ENCODE measurements around the gene FOXL2NB. TPM values are rescaled to one million over a fixed set of nuclear protein-coding genes. Genes with fewer than 3 reads are reported as not detected.
"Not testable (repeated sequence)": the region's sequence is repeated elsewhere in the genome, so short reads cannot be mapped to it uniquely, and the experiment has no call there.

FOXL2NB gene
- total RNA-seq, 2 donors from 2014 or later: not detected

- no peak overlapping the region for H3K4me3 Mint-ChIP-seq
- peaks cover 12% of the 10 kb centered on the region for H3K27me3 Mint-ChIP-seq
- H3K4me1 Mint-ChIP-seq: peaks cover 5% of the 10 kb centered on the region
- H3K9me3 Mint-ChIP-seq: no peaks in the 10 kb centered on the region
- no peak overlapping the region for H3K27ac Mint-ChIP-seq
- no peak for ATAC-seq (replicated peaks)
- H3K36me3 Mint-ChIP-seq (ENCODE audit: low read depth): no peaks in the 10 kb centered on the region
Observed at GRCh38 chr3:138916824-138917223, 30.2 kb upstream of the FOXL2NB start.

GRCh38 chr3:138919325-138919724 is 27.7 kb upstream of the FOXL2NB start:
- no peak for ATAC-seq (replicated peaks)
- peaks cover 5% of the 10 kb centered on the region for H3K4me1 Mint-ChIP-seq
- no peak overlapping the region for H3K27ac Mint-ChIP-seq
- no peaks in the 10 kb centered on the region for H3K36me3 Mint-ChIP-seq (ENCODE audit: low read depth)
- H3K27me3 Mint-ChIP-seq: peaks cover 12% of the 10 kb centered on the region
- H3K9me3 Mint-ChIP-seq: no peaks in the 10 kb centered on the region
- H3K4me3 Mint-ChIP-seq: no peak overlapping the region

- Mint-ChIP-seq H3K27ac (no peak overlapping the region), H3K9me3 (no peaks in the 10 kb centered on the region), H3K4me1 (no peaks in the 10 kb centered on the region), H3K27me3 (peaks cover 13% of the 10 kb centered on the region), H3K36me3 (ENCODE audit: low read depth) (no peaks in the 10 kb centered on the region), H3K4me3 (no peak overlapping the region)
- ATAC-seq (replicated peaks): no peak
Observed at GRCh38 chr3:138921316-138922292, 25.4 kb upstream of the FOXL2NB start.

GRCh38 chr3:138922400-138922799 is 24.6 kb upstream of the FOXL2NB start:
- H3K4me3 Mint-ChIP-seq; H3K4me1 Mint-ChIP-seq; H3K27ac Mint-ChIP-seq; H3K9me3 Mint-ChIP-seq; H3K36me3 Mint-ChIP-seq (ENCODE audit: low read depth); ATAC-seq (replicated peaks): not testable (repeated sequence)
- peaks cover 13% of the 10 kb centered on the region for H3K27me3 Mint-ChIP-seq

- Mint-ChIP-seq H3K27me3 (peaks cover 10% of the 10 kb centered on the region), H3K4me1 (no peaks in the 10 kb centered on the region), H3K4me3 (no peak overlapping the region), H3K9me3 (no peaks in the 10 kb centered on the region), H3K36me3 (ENCODE audit: low read depth) (no peaks in the 10 kb centered on the region), H3K27ac (no peak overlapping the region)
- peak; percentile 86 for ATAC-seq (replicated peaks)
Observed at GRCh38 chr3:138923531-138923994, 23.5 kb upstream of the FOXL2NB start.

GRCh38 chr3:138928727-138929372 is 18.2 kb upstream of the FOXL2NB start:
- no peak overlapping the region for H3K4me3 Mint-ChIP-seq
- no peak overlapping the region for H3K27ac Mint-ChIP-seq

GRCh38 chr3:138933068-138933668 is 13.8 kb upstream of the FOXL2NB start:
- peaks cover 35% of the 10 kb centered on the region for H3K27me3 Mint-ChIP-seq
- peaks cover 4% of the 10 kb centered on the region for H3K4me1 Mint-ChIP-seq
- no peak for ATAC-seq (replicated peaks)

More at GRCh38 chr3:138928727-138929372, 18.2 kb upstream of the FOXL2NB start:
- no peak for ATAC-seq (replicated peaks)
- peaks cover 14% of the 10 kb centered on the region for H3K27me3 Mint-ChIP-seq
- H3K9me3 Mint-ChIP-seq: no peaks in the 10 kb centered on the region
- no peaks in the 10 kb centered on the region for H3K36me3 Mint-ChIP-seq (ENCODE audit: low read depth)
- H3K4me1 Mint-ChIP-seq: no peaks in the 10 kb centered on the region

GRCh38 chr3:138933981-138934691 is 12.9 kb upstream of the FOXL2NB start:
- Mint-ChIP-seq H3K4me1 (peaks cover 4% of the 10 kb centered on the region), H3K27me3 (peaks cover 45% of the 10 kb centered on the region), H3K9me3 (no peaks in the 10 kb centered on the region)

More at GRCh38 chr3:138933068-138933668, 13.8 kb upstream of the FOXL2NB start:
- H3K36me3 Mint-ChIP-seq (ENCODE audit: low read depth): no peaks in the 10 kb centered on the region
- H3K27ac Mint-ChIP-seq: no peak overlapping the region
- no peaks in the 10 kb centered on the region for H3K9me3 Mint-ChIP-seq
- no peak overlapping the region for H3K4me3 Mint-ChIP-seq

GRCh38 chr3:138935505-138935862 is 11.5 kb upstream of the FOXL2NB start:
- Mint-ChIP-seq H3K4me1 (peaks cover 4% of the 10 kb centered on the region), H3K4me3 (peak overlapping the region; percentile 67), H3K9me3 (no peaks in the 10 kb centered on the region), H3K27ac (no peak overlapping the region), H3K36me3 (ENCODE audit: low read depth) (no peaks in the 10 kb centered on the region), H3K27me3 (peaks cover 48% of the 10 kb centered on the region)
- no peak for ATAC-seq (replicated peaks)

More at GRCh38 chr3:138933981-138934691, 12.9 kb upstream of the FOXL2NB start:
- no peak overlapping the region for H3K27ac Mint-ChIP-seq
- ATAC-seq (replicated peaks): no peak
- no peaks in the 10 kb centered on the region for H3K36me3 Mint-ChIP-seq (ENCODE audit: low read depth)
- H3K4me3 Mint-ChIP-seq: no peak overlapping the region

GRCh38 chr3:138935863-138936740 is 10.9 kb upstream of the FOXL2NB start:
- ATAC-seq (replicated peaks): peak; percentile 76
- H3K27me3 Mint-ChIP-seq: peaks cover 51% of the 10 kb centered on the region
- H3K36me3 Mint-ChIP-seq (ENCODE audit: low read depth): no peaks in the 10 kb centered on the region
- H3K4me1 Mint-ChIP-seq: peaks cover 4% of the 10 kb centered on the region
- no peaks in the 10 kb centered on the region for H3K9me3 Mint-ChIP-seq
- no peak overlapping the region for H3K27ac Mint-ChIP-seq
- peak overlapping the region; percentile 67 for H3K4me3 Mint-ChIP-seq

GRCh38 chr3:138936741-138937689 is 10.0 kb upstream of the FOXL2NB start:
- H3K4me1 Mint-ChIP-seq: peaks cover 4% of the 10 kb centered on the region
- H3K36me3 Mint-ChIP-seq (ENCODE audit: low read depth): no peaks in the 10 kb centered on the region
- peak overlapping the region; percentile 67 for H3K4me3 Mint-ChIP-seq
- H3K27ac Mint-ChIP-seq: no peak overlapping the region
- no peaks in the 10 kb centered on the region for H3K9me3 Mint-ChIP-seq
- no peak for ATAC-seq (replicated peaks)
- H3K27me3 Mint-ChIP-seq: peaks cover 61% of the 10 kb centered on the region

GRCh38 chr3:138937690-138938055 is 9.3 kb upstream of the FOXL2NB start:
- Mint-ChIP-seq H3K36me3 (ENCODE audit: low read depth) (no peaks in the 10 kb centered on the region), H3K4me3 (peak overlapping the region; percentile 67), H3K9me3 (no peaks in the 10 kb centered on the region), H3K4me1 (peaks cover 4% of the 10 kb centered on the region), H3K27me3 (peaks cover 66% of the 10 kb centered on the region), H3K27ac (no peak overlapping the region)
- peak; percentile 13 for ATAC-seq (replicated peaks)

Measured in activated T-helper 17 cell treated with anti-CD3 and anti-CD28 coated beads, Interleukin-2, amount 50 U/mL, for 72 hours (primary cell).